ENCODE measurements around the gene DUSP10. TPM values are rescaled to one million over a fixed set of nuclear protein-coding genes. Genes with fewer than 3 reads are reported as not detected.

DUSP10 gene
- total RNA-seq, 1 experiment from 2014 or later: 0.17 TPM

- no peak for DNase-seq (ENCODE audit: low spot score)
- H3K27me3 ChIP-seq (replicated peaks; ENCODE audit: insufficient read depth, low read depth, low read length, poor library complexity): no peaks in the 10 kb centered on the region
- H3K4me1 ChIP-seq (ENCODE audit: insufficient read depth, low read length, poor library complexity, severe bottlenecking): no peaks in the 10 kb centered on the region
- H3K27ac ChIP-seq (ENCODE audit: low read depth, low read length, poor library complexity, severe bottlenecking): no peak overlapping the region
- no peaks in the 10 kb centered on the region for H3K9me3 ChIP-seq (ENCODE audit: low read depth, low read length, poor library complexity, severe bottlenecking)
- H3K4me3 ChIP-seq (ENCODE audit: low read depth, low read length, poor library complexity, severe bottlenecking): no peak overlapping the region
- no TSS peak for BruUV-seq (replicated peaks)
- intact Hi-C loops (cut with micrococcal nuclease; ENCODE audit: unreplicated experiment): no loop called here
- POLR2A ChIA-PET (ENCODE audit: low non-redundant PET): no interaction called here
- no peaks in the 10 kb centered on the region for H3K36me3 ChIP-seq (ENCODE audit: insufficient read depth, low read length, poor library complexity, severe bottlenecking)
- TF ChIP-seq, protein P1, sequence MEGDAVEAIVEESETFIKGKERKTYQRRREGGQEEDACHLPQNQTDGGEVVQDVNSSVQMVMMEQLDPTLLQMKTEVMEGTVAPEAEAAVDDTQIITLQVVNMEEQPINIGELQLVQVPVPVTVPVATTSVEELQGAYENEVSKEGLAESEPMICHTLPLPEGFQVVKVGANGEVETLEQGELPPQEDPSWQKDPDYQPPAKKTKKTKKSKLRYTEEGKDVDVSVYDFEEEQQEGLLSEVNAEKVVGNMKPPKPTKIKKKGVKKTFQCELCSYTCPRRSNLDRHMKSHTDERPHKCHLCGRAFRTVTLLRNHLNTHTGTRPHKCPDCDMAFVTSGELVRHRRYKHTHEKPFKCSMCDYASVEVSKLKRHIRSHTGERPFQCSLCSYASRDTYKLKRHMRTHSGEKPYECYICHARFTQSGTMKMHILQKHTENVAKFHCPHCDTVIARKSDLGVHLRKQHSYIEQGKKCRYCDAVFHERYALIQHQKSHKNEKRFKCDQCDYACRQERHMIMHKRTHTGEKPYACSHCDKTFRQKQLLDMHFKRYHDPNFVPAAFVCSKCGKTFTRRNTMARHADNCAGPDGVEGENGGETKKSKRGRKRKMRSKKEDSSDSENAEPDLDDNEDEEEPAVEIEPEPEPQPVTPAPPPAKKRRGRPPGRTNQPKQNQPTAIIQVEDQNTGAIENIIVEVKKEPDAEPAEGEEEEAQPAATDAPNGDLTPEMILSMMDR (conservative IDR thresholded peaks at IDR 0.05; ENCODE audit: low read depth, low read length): no peak
- no peak for TF ChIP-seq EZH2 (IDR thresholded peaks at IDR 0.05; ENCODE audit: borderline replicate concordance, low read depth, low read length, poor library complexity, severe bottlenecking)
- CTCF ChIA-PET: no interaction called here
Measured at GRCh38 chr1:221779771-221780170, 37.9 kb upstream of the DUSP10 start.

DNA sequence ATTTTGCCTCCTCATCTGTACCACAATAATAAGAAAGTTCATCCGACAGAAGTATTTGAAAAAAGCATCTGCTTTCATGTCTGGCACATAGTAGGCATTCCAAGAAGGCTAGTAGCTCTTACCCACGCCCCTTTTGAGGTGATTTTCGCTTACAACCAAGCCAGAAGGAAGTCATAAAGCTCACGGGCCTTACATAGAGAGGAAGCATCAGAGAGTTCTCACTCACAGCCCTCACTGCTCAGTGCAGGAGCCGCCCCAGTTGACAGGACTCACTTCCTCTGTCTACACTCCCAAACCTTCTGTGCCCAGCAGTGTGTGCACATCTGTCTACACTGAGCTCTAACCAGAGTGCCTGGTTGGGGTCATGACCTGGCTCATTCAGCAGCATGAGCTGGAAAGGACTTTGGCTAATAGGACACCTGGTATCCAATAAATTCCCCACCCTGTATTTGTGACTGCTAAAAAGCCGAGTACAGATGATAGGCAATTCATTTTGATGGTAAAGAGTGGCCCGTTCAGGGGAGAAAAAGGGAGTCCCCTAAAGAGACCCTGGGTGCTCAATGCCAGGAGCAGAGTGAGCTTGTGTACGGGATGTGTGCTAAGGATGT lies 36.8 kb upstream of the DUSP10 start:
- TF ChIP-seq EZH2 (IDR thresholded peaks at IDR 0.05; ENCODE audit: borderline replicate concordance, low read depth, low read length, poor library complexity, severe bottlenecking): no peak
- TF ChIP-seq, protein P1 (conservative IDR thresholded peaks at IDR 0.05; ENCODE audit: low read depth, low read length): no peak
- H3K4me3 ChIP-seq (ENCODE audit: low read depth, low read length, poor library complexity, severe bottlenecking): no peak overlapping the region
- H3K4me1 ChIP-seq (ENCODE audit: insufficient read depth, low read length, poor library complexity, severe bottlenecking): no peaks in the 10 kb centered on the region
- intact Hi-C loops (cut with micrococcal nuclease; ENCODE audit: unreplicated experiment): no loop called here
- no peak for DNase-seq (ENCODE audit: low spot score)
- no peak overlapping the region for H3K27ac ChIP-seq (ENCODE audit: low read depth, low read length, poor library complexity, severe bottlenecking)
- BruUV-seq (replicated peaks): no TSS peak
- H3K27me3 ChIP-seq (replicated peaks; ENCODE audit: insufficient read depth, low read depth, low read length, poor library complexity): no peaks in the 10 kb centered on the region
- CTCF ChIA-PET: no interaction called here
- POLR2A ChIA-PET (ENCODE audit: low non-redundant PET): no interaction called here
- no peaks in the 10 kb centered on the region for H3K9me3 ChIP-seq (ENCODE audit: low read depth, low read length, poor library complexity, severe bottlenecking)
- no peaks in the 10 kb centered on the region for H3K36me3 ChIP-seq (ENCODE audit: insufficient read depth, low read length, poor library complexity, severe bottlenecking)

DNA sequence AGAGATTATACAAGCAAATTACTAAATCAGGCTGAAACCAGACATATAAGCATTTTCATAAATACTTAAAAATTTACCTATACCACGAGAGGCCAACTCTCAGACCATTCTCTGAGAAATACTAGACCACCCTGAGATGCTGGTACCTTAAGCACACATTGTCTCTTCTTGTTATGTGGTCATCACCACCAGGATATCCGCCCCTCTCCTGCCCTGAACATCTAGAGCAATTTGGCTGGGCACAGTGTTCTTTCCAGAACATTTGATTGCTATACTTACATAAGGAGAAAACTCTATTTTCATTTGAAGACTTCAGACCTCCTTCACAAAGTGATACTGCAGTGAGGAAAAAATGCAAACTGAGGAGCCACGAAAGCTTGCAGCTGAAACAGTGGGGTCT lies 36.2 kb upstream of the DUSP10 start:
- Histone ChIP-seq H3K27me3 (replicated peaks; ENCODE audit: insufficient read depth, low read depth, low read length, poor library complexity) (no peaks in the 10 kb centered on the region), H3K9me3 (ENCODE audit: low read depth, low read length, poor library complexity, severe bottlenecking) (no peaks in the 10 kb centered on the region), H3K4me3 (ENCODE audit: low read depth, low read length, poor library complexity, severe bottlenecking) (no peak overlapping the region), H3K36me3 (ENCODE audit: insufficient read depth, low read length, poor library complexity, severe bottlenecking) (no peaks in the 10 kb centered on the region), H3K4me1 (ENCODE audit: insufficient read depth, low read length, poor library complexity, severe bottlenecking) (no peaks in the 10 kb centered on the region), H3K27ac (ENCODE audit: low read depth, low read length, poor library complexity, severe bottlenecking) (no peak overlapping the region)
- no TSS peak for BruUV-seq (replicated peaks)
- CTCF ChIA-PET: no interaction called here
- POLR2A ChIA-PET (ENCODE audit: low non-redundant PET): no interaction called here
- no peak for DNase-seq (ENCODE audit: low spot score)
- TF ChIP-seq EZH2 (IDR thresholded peaks at IDR 0.05; ENCODE audit: borderline replicate concordance, low read depth, low read length, poor library complexity, severe bottlenecking): no peak
- TF ChIP-seq, protein P1 (conservative IDR thresholded peaks at IDR 0.05; ENCODE audit: low read depth, low read length): no peak
- intact Hi-C loops (cut with micrococcal nuclease; ENCODE audit: unreplicated experiment): no loop called here

Data from A673 (cell line).